ENCODE measurements around the gene KATNAL1. TPM values are rescaled to one million over a fixed set of nuclear protein-coding genes. Genes with fewer than 3 reads are reported as not detected.

The KATNAL1 gene
- total and polyA plus RNA-seq, 10 of the 15 experiments (the other 5 are each of a cell fraction or from before 2014, with no cell fraction given): 6.5 to 18.7 (median 11.7) TPM

GRCh38 chr13:30186634-30187415 lies 120.5 kb downstream of the KATNAL1 start:
- WGBS (ENCODE audit: insufficient coverage, insufficient replicate concordance, low lambda C conversion rate, missing lambda C conversion rate): 53% methylated on average over 10 of the region's 10 CpGs

More at GRCh38 chr13:30186634-30187415, 120.5 kb downstream of the KATNAL1 start:
- ChIA-PET SMC1A (ENCODE audit: uncharacterized antibody, unreplicated experiment) (no interaction called here), RAD21 (ENCODE audit: unreplicated experiment) (no interaction called here), CTCF (no interaction called here), POLR2A (no interaction called here)
- ATAC-seq (no peak), FAIRE-seq (no peak), DNase-seq (ENCODE audit: low read depth, low spot score) (no peak)
- Histone ChIP-seq H3K4me2 (ENCODE audit: control insufficient read depth, insufficient read depth) (no peak overlapping the region), H3K27me3 (replicated peaks in 1 of 2; ENCODE audit: control insufficient read depth in 2 of 2, insufficient read depth in 2 of 2, low read length in 1 of 2) (no peaks in the 10 kb centered on the region), H3K27ac (ENCODE audit: control insufficient read depth, insufficient read depth) (no peak overlapping the region), H3K9ac (ENCODE audit: control insufficient read depth, insufficient read depth, low read length) (no peak overlapping the region), H3K9me3 (replicated peaks; ENCODE audit: control insufficient read depth, insufficient read depth, low read length) (no peaks in the 10 kb centered on the region; the same call in 2 of the 3 replicates), H4K20me1 (ENCODE audit: control insufficient read depth, insufficient read depth) (no peaks in the 10 kb centered on the region), H3K79me2 (ENCODE audit: control insufficient read depth, insufficient read depth, low read length) (no peaks in the 10 kb centered on the region), H3K4me3 (no peak overlapping the region), H3K36me3 (ENCODE audit: control insufficient read depth in 2 of 2, insufficient read depth in 2 of 2, low read length in 1 of 2) (no peaks in the 10 kb centered on the region), H3K4me1 (ENCODE audit: control insufficient read depth, insufficient read depth, low read length) (peaks cover 2% of the 10 kb centered on the region; the same call in 1 of the 2 replicates), H2AFZ (ENCODE audit: control insufficient read depth, low read depth, low read length) (no peak overlapping the region)
- intact Hi-C loops (cut with micrococcal nuclease; ENCODE audit: unreplicated experiment): no loop called here
- in situ Hi-C loops (cut with MboI): no loop called here
- TF ChIP-seq ZNF274 (IDR thresholded peaks at IDR 0.05; ENCODE audit: insufficient read depth, insufficient read length) (no peak), SIN3A (IDR thresholded peaks at IDR 0.05; ENCODE audit: low read depth, low read length) (no peak), KLF5 (IDR thresholded peaks at IDR 0.05; ENCODE audit: partially characterized antibody) (no peak), JUND (IDR thresholded peaks at IDR 0.05; ENCODE audit: low read depth, low read length) (no peak), ASH2L (IDR thresholded peaks at IDR 0.05; ENCODE audit: borderline replicate concordance, low read depth) (no peak), NFXL1 (IDR thresholded peaks at IDR 0.05; ENCODE audit: borderline replicate concordance) (no peak)
- TF ChIP-seq, protein P1, sequence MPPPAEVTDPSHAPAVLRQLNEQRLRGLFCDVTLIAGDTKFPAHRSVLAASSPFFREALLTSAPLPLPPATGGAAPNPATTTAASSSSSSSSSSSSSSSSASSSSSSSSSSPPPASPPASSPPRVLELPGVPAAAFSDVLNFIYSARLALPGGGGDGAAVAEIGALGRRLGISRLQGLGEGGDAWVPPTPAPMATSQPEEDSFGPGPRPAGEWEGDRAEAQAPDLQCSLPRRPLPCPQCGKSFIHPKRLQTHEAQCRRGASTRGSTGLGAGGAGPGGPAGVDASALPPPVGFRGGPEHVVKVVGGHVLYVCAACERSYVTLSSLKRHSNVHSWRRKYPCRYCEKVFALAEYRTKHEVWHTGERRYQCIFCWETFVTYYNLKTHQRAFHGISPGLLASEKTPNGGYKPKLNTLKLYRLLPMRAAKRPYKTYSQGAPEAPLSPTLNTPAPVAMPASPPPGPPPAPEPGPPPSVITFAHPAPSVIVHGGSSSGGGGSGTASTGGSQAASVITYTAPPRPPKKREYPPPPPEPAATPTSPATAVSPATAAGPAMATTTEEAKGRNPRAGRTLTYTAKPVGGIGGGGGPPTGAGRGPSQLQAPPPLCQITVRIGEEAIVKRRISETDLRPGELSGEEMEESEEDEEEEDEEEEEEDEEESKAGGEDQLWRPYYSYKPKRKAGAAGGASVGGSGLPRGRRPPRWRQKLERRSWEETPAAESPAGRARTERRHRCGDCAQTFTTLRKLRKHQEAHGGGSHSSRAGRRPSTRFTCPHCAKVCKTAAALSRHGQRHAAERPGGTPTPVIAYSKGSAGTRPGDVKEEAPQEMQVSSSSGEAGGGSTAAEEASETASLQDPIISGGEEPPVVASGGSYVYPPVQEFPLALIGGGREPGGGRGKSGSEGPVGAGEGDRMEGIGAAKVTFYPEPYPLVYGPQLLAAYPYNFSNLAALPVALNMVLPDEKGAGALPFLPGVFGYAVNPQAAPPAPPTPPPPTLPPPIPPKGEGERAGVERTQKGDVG (CRISPR knock-in tag; IDR thresholded peaks at IDR 0.05): no peak
- TF ChIP-seq, protein P2, sequence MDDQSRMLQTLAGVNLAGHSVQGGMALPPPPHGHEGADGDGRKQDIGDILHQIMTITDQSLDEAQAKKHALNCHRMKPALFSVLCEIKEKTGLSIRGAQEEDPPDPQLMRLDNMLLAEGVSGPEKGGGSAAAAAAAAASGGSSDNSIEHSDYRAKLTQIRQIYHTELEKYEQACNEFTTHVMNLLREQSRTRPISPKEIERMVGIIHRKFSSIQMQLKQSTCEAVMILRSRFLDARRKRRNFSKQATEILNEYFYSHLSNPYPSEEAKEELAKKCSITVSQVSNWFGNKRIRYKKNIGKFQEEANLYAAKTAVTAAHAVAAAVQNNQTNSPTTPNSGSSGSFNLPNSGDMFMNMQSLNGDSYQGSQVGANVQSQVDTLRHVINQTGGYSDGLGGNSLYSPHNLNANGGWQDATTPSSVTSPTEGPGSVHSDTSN (IDR thresholded peaks at IDR 0.05; ENCODE audit: insufficient replicate concordance, low read depth, low read length): no peak
- TF ChIP-seq, protein P3, sequence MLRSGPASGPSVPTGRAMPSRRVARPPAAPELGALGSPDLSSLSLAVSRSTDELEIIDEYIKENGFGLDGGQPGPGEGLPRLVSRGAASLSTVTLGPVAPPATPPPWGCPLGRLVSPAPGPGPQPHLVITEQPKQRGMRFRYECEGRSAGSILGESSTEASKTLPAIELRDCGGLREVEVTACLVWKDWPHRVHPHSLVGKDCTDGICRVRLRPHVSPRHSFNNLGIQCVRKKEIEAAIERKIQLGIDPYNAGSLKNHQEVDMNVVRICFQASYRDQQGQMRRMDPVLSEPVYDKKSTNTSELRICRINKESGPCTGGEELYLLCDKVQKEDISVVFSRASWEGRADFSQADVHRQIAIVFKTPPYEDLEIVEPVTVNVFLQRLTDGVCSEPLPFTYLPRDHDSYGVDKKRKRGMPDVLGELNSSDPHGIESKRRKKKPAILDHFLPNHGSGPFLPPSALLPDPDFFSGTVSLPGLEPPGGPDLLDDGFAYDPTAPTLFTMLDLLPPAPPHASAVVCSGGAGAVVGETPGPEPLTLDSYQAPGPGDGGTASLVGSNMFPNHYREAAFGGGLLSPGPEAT (IDR thresholded peaks at IDR 0.05; ENCODE audit: low read depth): no peak
- BruUV-seq (replicated peaks): no TSS peak
